SK-MEL-5 (cell line): Measurements from ENCODE around the gene VPS13D. TPM values are rescaled to one million over a fixed set of nuclear protein-coding genes. Genes with fewer than 3 reads are reported as not detected.
"Not testable (repeated sequence)": the region's sequence is repeated elsewhere in the genome, so short reads cannot be mapped to it uniquely, and the experiment has no call there.

ENCODE experiments used
- DNase-seq: peaks from one replicate; pipeline ENCODE4 v3.0.0-alpha.2; 2016; ENCODE audit warnings: low read depth, low spot score
- in situ Hi-C: cut with HindIII; loops from 2 replicates; pipeline ENCODE4 v1.10.0; 2016; ENCODE audit warnings: low sequenced_read_pairs, high pct_unique_total_duplicates, low pct_unique_long_range_greater_than_20kb
- total RNA-seq: library from RNA; depleted of rRNA; stranded (reverse); fragments of >200 nt; shearing (Covaris generic); gene quantifications from 2 replicates; pipeline ENCODE4 v1.2.3, GENCODE V29; 2014

The VPS13D gene
- total RNA-seq, 1 experiment from 2014 or later, result 8.9 TPM

DNA sequence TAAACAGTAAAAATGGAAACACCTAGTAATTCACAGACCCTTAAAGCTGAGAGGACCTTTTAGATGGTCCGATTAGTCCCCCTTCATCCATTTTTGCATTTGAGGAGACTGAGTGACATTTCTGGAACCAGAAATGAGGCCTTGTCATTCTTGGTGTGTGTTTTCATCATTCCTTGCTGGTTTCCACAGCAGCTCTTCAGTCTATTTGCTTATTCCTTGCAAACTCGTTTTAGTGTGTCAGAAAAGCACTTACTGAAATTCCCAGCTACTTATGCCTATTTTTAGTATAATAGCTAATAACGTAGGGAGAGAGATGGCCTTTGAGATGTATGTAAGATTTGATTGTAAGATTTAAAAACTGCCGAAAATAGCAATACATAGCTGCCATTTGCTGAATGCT lies 70.9 kb downstream of the VPS13D start:
- DNase-seq, result no peak
- in situ Hi-C loops, result no loop called here

DNA sequence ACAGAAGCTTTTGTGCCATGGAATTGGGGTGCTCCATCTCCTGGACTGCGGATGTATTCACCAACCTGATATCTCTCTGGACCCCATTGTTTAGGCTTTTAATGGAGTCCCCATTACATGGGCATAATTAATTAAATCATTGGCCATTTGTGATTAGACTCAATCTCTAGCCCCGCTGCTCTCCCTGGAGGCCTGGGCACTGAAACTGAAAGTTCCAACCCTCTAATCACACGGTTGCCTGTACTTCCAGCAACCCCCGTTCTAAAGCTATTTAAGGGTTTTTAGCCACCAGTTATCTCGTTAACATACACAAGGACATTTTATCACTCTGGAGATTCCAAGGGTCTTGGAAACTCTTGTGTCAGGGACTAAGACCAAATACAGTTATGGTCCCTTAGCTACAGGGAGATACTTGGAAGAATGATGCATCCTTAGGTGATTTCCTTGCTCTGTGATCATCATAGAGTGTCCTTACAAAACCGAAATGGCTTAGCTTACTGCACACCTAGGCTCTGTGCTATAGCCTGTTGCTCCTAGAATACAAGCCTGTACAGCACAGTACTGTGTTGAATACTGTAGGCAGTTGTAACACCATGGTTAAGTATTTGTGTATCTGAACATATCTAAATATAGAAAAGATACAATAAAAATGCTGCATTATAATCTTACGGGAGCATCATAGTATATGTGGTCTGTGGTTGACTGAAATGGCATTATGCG lies 71.8 kb downstream of the VPS13D start:
- in situ Hi-C loops, result no loop called here
- DNase-seq, result no peak

DNA sequence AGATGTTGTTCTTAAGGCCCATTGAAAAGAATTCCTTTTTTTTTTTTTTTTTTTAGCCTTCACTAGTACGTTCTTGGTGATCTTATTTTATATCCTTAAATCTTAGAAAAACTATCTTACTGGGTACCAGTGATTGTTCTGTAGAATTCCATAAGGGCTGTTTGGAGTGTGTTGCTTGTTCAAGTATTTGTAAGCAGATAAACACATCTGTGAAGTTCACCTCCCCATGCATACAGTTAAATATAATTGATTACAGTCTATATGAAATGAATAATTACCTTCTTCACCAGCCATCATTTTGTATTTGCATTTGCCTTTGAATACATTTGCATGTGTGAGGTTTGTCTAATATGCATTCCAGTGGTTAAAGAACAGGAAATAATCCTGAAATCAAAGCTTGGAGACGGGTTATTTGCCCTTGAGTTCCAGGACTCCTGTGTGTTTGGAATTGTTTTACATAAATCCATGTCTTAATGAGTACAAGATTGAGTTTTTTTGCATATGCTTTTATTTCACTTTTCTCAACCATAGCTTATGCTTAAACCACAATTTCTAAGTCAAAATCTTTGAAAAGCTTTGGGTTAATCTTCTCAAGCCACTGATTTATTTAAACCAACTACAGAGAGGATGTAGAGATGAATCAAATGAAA lies 73.1 kb downstream of the VPS13D start:
- in situ Hi-C loops, result no loop called here
- DNase-seq, result no peak

DNA sequence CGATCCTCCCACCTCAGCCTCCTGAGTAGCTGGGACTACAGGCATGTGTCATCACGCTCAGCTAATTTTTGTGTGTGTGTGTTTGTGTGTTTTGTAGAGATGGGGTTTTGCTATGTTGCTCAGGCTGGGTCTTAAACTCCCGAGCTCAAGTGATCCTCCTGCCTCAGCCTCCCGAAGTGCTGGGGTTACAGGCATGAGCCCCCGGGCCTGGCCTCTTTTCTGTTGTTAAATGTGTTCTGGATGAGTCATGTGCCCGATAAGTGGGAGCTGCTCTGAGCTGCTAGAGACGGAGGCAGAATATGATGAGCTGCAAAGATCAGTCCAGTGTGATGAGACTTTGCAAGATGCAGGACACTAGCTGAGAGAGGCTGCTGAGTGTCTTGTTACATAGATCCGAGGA lies 75.5 kb downstream of the VPS13D start:
- in situ Hi-C loops, result no loop called here
- no peak for DNase-seq

DNA sequence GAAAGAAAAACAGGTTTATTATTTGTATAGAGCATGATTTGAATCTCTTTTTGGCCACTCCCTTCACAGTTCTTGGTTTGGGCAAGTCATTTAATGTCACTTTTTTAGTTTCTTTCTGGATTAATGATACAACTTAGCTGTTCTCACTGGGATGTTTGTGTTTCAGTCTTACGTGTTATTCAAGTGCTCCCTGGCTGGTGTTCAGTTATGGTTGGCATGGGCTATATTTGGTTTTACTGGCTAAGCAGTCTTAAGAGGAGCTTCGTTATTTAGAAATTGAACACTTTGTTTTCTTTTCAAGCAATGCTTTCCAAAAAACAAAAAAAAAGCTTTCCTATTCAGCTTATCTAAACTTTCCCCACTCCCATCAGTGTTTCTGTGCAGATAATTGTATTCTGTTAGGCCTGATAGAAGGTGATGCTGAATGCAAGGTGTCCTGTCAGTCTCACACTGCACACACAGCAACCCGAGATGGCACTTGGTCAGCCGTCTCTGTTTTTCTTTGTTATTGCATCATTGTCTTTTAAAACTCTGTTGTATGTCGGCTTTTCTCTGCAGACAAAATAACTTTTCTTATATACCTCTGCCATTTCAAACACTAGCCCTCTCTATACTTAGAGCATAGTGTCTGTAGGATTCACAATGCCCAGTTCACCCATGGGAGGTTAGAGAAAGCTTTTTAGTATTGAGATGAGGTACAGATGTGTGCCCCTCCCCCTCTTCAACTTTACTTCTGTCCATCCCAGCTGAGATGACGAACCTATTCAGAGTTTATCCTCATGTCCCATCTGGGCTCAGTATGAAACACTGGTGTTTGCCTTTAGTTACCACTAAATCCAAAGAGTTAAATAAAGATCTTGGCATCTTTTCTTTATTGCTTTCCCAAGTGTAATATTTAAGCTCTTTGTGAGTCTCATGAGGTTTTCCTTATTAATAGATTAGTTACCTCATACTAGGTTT lies 80.2 kb downstream of the VPS13D start:
- DNase-seq, result no peak
- in situ Hi-C loops, result no loop called here

DNA sequence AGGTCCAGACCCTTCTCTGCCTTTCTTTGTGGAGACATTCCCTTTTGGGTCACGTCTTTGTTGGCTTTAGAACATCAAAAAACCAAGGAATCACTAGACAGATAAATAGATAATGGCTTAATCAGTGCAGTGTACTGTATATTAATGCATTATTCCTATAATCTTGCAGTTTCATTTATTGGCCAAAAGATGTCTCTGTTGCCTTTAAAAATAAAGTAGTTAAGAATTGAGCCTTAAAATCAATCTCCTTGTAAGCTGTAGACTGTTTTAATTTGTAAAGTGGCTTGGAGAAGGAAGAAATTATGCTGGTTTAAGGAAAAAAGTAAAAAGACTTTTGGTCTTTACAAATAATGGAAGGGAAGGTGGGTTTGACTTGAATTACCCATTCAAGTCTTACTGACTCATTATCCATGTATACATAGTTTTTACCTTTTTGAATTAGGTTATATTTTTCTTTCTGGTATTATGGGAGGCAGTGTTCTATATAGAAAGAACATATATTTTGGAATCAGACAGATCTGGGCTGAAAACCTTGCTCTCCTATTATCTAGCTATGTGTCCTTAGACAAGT lies 84.6 kb downstream of the VPS13D start:
- in situ Hi-C loops, result no loop called here
- DNase-seq, result peak; percentile 26

DNA sequence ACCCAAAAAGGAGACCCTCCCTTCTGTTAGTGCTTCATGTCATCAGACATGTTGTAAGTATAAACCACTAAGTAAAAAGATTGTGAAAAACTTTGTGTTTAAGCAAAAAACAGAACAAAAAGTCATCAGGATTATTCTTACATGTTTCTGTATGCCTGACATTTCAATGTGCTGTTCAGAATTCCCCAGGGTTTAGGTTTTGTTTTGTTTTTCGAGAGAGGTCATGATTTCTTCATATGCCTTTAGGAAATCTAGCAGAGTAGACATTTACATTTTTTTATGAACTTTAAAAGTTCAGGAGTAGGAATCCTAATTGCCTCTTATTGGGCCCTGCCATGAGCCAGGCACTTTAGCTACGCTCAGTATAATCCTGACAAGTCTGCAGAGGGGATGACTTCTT lies 85.3 kb downstream of the VPS13D start:
- no peak for DNase-seq
- in situ Hi-C loops, result no loop called here

DNA sequence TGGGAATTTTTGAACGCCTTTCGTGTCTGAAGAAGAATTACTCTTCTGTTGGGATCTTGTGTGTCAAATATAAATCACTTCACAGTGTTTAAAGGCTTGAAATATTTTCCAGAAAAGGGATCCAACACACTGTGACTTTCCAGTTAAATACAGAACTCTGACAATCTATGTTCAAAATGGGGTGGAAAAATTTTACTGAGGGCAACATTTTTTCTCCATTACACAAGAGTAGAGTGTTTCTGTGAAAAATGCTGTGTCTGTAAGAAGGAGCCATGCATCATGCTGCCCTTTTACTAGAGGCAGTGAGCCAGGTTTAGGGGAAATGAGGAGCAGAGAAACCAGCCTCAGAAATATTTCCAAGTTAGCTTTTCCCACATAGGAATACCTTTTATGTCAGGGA lies 86.5 kb downstream of the VPS13D start:
- DNase-seq, result no peak

DNA sequence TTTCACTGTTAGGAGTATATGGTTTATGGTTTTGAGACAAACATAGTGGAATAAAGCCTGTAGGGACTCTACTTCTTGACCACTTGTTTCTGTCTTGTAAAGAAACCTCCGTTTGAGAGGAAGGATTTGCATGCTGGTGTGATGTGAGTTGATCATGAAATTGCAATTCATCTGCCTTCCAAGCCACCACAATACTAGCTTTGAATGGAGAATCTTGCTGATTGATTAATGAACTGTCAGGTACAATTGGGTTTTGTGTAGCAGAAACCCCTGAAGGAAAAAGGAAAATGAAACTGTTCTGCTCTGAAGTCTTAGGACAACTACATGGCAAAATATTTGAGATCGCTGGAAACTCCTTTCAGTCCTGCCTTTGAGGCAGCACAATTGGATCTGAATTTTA lies 90.7 kb downstream of the VPS13D start:
- peak; percentile 75 for DNase-seq
- in situ Hi-C loops, result no loop called here

More for the DNA sequence above, 86.5 kb downstream of the VPS13D start:
- in situ Hi-C loops, result no loop called here

DNA sequence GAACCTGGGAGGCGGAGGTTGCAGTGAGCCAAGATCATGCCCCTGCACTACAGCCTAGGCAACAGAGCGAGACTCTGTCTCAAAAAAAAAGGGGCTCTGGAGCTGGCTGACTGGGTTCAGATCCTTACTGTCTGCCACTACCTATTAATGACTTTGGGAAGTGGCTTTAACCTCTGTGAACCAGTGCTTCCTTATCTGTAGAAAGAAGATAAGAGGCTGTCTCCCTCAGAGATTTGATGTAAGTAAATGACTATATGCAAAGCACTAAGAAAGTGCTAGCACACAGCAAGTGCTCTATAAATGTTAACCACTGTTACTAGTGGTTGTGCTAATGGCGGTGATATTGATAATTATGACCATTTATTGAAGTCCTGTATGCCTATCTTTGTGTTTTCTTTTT lies 94.6 kb downstream of the VPS13D start:
- in situ Hi-C loops, result no loop called here
- no peak for DNase-seq

DNA sequence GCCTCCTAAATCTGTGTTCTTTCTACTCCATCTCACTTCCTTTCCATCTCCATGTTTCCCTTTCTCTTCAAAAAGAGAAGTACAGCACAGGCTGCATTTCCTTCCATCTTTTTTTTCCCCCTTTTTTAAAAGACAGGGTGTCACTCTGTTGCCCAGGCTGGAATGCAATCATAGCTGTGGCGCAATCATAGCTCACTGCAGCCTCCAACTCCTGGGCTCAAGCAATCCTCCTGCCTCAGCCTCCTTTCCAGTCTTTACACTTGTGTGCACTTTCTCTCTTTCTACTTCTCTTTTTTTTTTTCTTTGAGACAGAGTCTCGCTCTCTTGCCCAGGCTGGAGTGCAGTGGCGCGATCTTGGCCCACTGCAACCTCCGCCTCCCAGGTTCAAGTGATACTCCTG lies 95.1 kb downstream of the VPS13D start:
- DNase-seq, in situ Hi-C loops: not testable (repeated sequence)

DNA sequence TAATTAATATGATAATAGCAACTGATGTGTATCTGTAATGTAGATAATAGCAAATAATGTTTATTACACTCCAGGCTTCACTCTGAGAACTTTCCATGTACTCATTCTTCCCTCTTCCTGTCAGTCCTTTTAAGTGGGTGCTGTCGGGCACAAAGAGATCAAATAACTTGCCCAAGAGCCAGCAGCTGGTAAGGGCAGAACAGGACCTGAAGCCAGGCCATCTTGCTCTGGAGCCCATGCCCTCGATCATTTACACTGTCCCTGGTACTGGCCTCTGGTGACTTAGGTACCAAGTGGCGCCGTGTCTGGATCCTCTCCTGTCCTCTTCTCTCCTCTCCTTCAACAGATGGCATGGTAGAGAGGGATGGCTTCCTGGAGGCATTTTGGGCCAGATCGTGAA lies 97.2 kb downstream of the VPS13D start:
- DNase-seq, result no peak
- in situ Hi-C loops, result no loop called here

DNA sequence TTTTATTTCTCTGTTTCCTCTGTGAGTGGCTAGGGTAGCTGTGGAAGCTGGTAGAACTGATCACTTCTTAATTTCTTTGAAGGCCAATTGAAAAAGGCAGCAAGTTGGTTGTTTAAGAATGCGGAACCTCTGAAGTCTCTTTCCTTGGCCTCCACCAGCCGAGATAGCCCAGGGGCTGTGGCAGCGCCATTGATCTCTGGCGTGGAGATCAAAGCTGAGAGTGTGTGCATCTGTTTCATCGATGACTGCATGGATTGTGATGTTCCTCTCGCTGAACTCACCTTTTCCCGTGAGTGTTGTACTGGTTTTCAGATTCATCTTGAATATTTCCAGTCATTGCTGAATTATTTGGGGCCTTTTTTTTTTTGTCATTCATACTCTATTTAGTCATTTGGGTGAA lies 97.7 kb downstream of the VPS13D start:
- DNase-seq, result no peak
- in situ Hi-C loops, result no loop called here

DNA sequence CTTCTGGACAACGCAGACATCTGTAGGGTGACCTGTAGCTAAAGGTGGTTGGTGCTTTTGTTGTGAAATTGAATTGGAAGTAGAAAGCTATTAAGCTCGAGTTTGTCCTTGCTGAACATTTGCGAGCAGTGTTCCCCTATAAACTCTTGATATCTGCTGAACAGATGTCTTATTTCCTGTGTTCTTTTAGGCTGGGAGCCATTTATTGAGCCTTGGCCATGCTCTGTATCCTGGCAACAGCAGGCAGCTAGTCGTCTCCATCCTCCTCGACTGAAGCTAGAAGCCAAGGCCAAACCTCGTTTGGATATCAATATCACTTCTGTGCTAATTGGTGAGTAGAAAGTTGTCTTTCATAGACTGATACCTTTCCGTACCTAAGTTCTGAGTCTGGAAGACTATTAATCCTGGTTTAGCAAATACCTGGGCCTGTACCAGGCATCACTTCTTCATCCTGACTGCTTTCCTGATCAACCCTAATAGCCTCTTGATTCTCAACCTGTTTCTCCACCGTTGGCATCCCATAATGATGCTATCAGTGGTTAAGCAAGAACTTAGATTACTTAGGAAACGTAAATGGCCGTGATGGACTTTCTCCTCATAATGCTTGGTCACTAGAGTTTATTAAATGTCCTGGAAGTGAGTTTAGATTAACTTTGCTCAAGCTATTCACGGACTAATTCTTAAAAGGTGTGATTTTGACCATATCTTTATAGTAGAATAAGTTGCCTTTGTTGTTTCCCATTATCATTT lies 103.4 kb downstream of the VPS13D start:
- in situ Hi-C loops, result no loop called here
- no peak for DNase-seq

DNA sequence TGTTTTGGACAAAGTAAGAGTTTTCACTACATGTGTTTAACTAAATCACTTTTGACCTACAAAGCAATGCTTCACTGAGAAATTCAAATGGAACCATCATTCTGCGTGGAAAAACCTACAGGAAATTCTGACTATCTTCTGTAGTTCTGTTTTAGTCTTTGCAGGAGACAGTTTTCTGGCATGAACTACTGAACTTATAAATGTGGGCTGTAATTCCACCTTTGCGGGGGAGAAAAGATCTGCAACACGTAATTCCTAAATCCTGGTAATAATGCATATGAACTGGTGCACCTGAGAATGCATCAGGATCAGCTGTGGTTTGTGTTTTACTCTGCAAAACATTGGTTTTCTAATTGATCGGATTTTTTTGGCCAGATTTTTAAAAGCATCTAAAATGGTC lies 106.0 kb downstream of the VPS13D start:
- DNase-seq, result no peak
- in situ Hi-C loops, result no loop called here

DNA sequence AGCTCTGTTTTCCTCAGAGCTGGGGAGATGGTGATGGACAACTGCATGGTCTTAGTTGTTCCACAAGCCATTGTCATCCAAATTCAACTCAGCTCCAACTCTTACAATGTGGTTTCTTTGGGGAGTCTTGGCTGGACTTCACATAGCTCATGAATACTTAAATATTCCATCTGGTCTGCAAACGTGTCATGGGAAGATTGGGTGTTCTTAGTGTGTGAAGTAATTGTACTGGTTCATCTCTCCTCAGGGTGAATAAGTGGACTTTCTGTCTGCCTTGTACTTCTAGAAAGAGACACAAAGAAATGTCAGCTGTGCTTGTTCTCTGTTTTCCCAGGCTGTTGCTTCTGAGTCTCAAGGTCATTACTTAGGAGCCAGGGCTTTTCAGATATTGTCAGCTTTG lies 106.6 kb downstream of the VPS13D start:
- no peak for DNase-seq

DNA sequence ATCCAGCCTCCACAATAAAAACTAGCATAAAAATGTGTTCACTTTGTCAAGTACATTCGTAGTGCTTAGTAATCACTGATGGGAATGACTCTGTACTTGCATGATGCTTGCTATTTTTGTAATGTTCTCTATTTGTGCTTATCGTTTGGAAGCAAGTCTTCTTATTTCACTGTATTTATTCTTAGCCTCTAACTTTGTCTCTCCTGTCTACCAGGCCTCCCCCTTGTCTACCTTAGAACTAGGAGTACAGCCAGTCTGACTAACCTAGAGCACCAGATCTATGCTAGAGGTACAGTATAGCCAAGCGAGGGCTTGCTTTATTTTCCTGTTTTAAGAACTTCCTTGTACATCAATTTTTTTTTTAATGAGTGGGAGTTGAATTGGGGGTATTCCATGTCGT lies 108.2 kb downstream of the VPS13D start:
- in situ Hi-C loops, result no loop called here
- DNase-seq, result no peak

More for the DNA sequence above, 106.6 kb downstream of the VPS13D start:
- in situ Hi-C loops, result no loop called here
